Esophagus muscularis mucosa (tissue), 3 donors: ENCODE measurements around the gene RLN2.

Experiments
- POLR2A ChIP-seq: fragments of 450-650 bp; IDR thresholded peaks from one replicate; pipeline ENCODE4 v1.6.1; 2017; ENCODE audit warnings: antibody characterized with exemption, moderate library complexity, mild to moderate bottlenecking, low read depth
- TF ChIP-seq, protein P1 (sequence below), 3 experiments: fragments of 200-600 bp in 2 of 3; fragments of 450-650 bp in 1 of 3; sonication (generic) in 2 of 3; IDR thresholded peaks; one replicate each; pipeline ENCODE4 v1.5.1; 2017 to 2019; ENCODE audit warnings: antibody characterized with exemption in 3 of 3, mild to moderate bottlenecking in 2 of 3, moderate library complexity in 1 of 3

DNA sequence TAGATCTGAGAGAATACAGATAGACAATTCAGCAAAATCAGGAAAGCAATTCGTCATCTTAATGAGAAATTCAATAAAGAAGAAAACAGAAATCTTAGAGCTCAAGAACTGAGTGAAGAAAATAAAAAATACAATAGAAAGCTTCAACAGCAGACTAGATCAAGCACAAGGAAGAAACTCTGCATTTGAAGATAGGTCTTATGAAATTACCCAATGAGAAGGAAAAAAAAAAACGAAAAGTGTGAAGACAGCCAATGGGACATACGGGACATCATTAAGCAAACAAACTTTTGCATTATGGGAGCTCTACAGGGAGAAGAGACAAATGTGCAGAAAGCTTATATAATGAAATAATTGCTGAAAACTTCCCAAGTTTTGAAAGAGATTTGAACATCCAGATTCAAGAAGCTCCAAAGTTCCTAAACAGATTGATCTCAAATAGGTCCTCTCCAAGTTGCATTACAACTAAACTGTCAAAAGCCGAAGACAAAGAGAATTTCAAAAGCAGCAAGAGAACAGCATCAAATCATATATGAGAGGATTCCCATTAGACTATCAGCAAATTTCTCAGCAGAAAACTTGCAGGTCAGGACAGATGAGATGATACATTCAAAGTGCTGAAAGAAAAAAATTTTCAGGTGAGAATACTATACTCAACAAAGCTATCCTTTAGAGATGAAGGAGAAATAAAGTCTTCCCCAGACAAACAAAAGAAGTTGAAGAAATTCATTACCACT is 10.8 kb upstream of the RLN2 start:
- TF ChIP-seq, protein P1, sequence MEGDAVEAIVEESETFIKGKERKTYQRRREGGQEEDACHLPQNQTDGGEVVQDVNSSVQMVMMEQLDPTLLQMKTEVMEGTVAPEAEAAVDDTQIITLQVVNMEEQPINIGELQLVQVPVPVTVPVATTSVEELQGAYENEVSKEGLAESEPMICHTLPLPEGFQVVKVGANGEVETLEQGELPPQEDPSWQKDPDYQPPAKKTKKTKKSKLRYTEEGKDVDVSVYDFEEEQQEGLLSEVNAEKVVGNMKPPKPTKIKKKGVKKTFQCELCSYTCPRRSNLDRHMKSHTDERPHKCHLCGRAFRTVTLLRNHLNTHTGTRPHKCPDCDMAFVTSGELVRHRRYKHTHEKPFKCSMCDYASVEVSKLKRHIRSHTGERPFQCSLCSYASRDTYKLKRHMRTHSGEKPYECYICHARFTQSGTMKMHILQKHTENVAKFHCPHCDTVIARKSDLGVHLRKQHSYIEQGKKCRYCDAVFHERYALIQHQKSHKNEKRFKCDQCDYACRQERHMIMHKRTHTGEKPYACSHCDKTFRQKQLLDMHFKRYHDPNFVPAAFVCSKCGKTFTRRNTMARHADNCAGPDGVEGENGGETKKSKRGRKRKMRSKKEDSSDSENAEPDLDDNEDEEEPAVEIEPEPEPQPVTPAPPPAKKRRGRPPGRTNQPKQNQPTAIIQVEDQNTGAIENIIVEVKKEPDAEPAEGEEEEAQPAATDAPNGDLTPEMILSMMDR (IDR thresholded peaks at IDR 0.05), result no peak
- no peak for TF ChIP-seq POLR2A
